GM06990 (cell line): ENCODE measurements around the gene KIF25.

Experiments used
- DNase-seq: peaks from one replicate; pipeline ENCODE4 v3.0.0-alpha.2; 2011; ENCODE audit not compliant: insufficient read length; ENCODE audit errors: extremely low read depth
- H3K27me3 ChIP-seq: replicated peaks from 2 replicates; pipeline ENCODE4 v1.6.0; 2011; ENCODE audit warnings: low read length; ENCODE audit not compliant: control insufficient read depth, insufficient read depth
- H3K36me3 ChIP-seq: 2 replicates; pipeline ENCODE4 v1.5.1; 2011; ENCODE audit warnings: low read length; ENCODE audit not compliant: control insufficient read depth, insufficient read depth
- H3K4me3 ChIP-seq: replicated peaks from 2 replicates; pipeline ENCODE4 v1.5.1; 2011; ENCODE audit warnings: low read depth, mild to moderate bottlenecking, control low read depth, low read length
- TF ChIP-seq, protein P1 (sequence below): IDR thresholded peaks from 2 replicates; pipeline ENCODE4 v1.5.1; 2011; ENCODE audit warnings: low read length, control low read depth, mild to moderate bottlenecking, inconsistent platforms; ENCODE audit not compliant: insufficient read depth, poor library complexity, severe bottlenecking

The KIF25 gene

GRCh38 chr6:168055696-168056489, 58.4 kb downstream of the KIF25 start:
- no peak for DNase-seq
- no peak overlapping the region for H3K4me3 ChIP-seq
- TF ChIP-seq, protein P1, sequence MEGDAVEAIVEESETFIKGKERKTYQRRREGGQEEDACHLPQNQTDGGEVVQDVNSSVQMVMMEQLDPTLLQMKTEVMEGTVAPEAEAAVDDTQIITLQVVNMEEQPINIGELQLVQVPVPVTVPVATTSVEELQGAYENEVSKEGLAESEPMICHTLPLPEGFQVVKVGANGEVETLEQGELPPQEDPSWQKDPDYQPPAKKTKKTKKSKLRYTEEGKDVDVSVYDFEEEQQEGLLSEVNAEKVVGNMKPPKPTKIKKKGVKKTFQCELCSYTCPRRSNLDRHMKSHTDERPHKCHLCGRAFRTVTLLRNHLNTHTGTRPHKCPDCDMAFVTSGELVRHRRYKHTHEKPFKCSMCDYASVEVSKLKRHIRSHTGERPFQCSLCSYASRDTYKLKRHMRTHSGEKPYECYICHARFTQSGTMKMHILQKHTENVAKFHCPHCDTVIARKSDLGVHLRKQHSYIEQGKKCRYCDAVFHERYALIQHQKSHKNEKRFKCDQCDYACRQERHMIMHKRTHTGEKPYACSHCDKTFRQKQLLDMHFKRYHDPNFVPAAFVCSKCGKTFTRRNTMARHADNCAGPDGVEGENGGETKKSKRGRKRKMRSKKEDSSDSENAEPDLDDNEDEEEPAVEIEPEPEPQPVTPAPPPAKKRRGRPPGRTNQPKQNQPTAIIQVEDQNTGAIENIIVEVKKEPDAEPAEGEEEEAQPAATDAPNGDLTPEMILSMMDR = no peak
- H3K27me3 ChIP-seq = no peaks in the 10 kb centered on the region
- H3K36me3 ChIP-seq = no peaks in the 10 kb centered on the region

- no peaks in the 10 kb centered on the region for H3K27me3 ChIP-seq
- no peak for DNase-seq
- H3K4me3 ChIP-seq = no peak overlapping the region
- H3K36me3 ChIP-seq = no peaks in the 10 kb centered on the region
- TF ChIP-seq, protein P1 = no peak
Observed at GRCh38 chr6:168056892-168057527, 59.5 kb downstream of the KIF25 start.

DNA sequence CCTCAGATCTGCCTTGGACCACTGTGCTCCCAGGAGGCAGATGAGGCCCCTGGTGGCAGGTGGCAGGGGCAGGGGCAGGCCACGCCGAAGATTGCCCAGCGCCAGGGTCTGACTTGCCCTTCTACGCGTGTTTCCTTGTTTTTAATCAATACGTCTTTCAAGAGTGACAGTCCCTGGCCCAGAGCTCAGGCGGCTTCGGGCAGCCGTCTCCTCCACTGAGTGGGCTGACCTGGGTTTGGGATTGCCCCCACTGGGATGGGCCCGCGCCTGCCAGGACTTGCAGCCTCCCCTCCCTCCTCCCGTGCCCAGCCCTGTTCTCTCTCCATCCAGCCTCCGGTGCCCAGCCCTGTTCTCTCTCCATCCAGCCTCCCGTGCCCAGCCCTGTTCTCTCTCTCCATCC, 60.4 kb downstream of the KIF25 start:
- Histone ChIP-seq H3K36me3 (no peaks in the 10 kb centered on the region), H3K27me3 (no peaks in the 10 kb centered on the region), H3K4me3 (no peak overlapping the region)
- TF ChIP-seq, protein P1 = no peak
- DNase-seq = no peak

- Histone ChIP-seq H3K27me3 (no peaks in the 10 kb centered on the region), H3K4me3 (no peak overlapping the region), H3K36me3 (no peaks in the 10 kb centered on the region)
- DNase-seq = no peak
- TF ChIP-seq, protein P1 = no peak
Observed at GRCh38 chr6:168058691-168059551, 61.5 kb downstream of the KIF25 start.

GRCh38 chr6:168060521-168060931, 63.1 kb downstream of the KIF25 start:
- H3K4me3 ChIP-seq = no peak overlapping the region
- H3K36me3 ChIP-seq = no peaks in the 10 kb centered on the region
- H3K27me3 ChIP-seq = no peaks in the 10 kb centered on the region
- TF ChIP-seq, protein P1 = no peak
- DNase-seq = no peak
